Thyroid gland (tissue), 4 donors: ENCODE results near the gene HHAT. TPM values are rescaled to one million over a fixed set of nuclear protein-coding genes. Genes with fewer than 3 reads are reported as not detected.

ENCODE experiments used
- DNase-seq, 2 donors: peaks; one replicate each; pipeline ENCODE4 v3.0.0-alpha.2; 2019
- H3K27ac ChIP-seq, 3 donors: fragments of 200-600 bp; sonication (generic); 1 replicate in 2 of 3; 2 replicates in 1 of 3; pipeline ENCODE4 v1.5.1; 2016 to 2019; ENCODE audit warnings: mild to moderate bottlenecking in 1 of 3, moderate library complexity in 1 of 3
- H3K27me3 ChIP-seq: fragments of 200-600 bp; sonication (generic); one replicate; pipeline ENCODE4 v1.5.1; 2019
- H3K36me3 ChIP-seq, 2 donors: fragments of 200-600 bp; sonication (generic); one replicate each; pipeline ENCODE4 v1.5.1; 2016 to 2019
- H3K4me1 ChIP-seq, 2 donors: fragments of 200-600 bp; sonication (generic); one replicate each; pipeline ENCODE4 v1.5.1; 2017 to 2019
- H3K4me3 ChIP-seq, 3 donors: fragments of 200-600 bp; sonication (generic); replicated peaks in 1 of 3; 1 replicate in 2 of 3; 2 replicates in 1 of 3; pipeline ENCODE4 v1.5.1; 2016; ENCODE audit warnings: mild to moderate bottlenecking in 1 of 3
- H3K9me3 ChIP-seq: fragments of 200-600 bp; sonication (generic); one replicate; pipeline ENCODE4 v1.5.1; 2017
- CTCF ChIP-seq, 6 experiments: fragments of 200-600 bp in 3 of 6; fragments of 450-650 bp in 3 of 6; sonication (generic) in 3 of 6; IDR thresholded peaks; one replicate each; pipeline ENCODE4 v1.5.1; 2016 to 2019; ENCODE audit warnings: antibody characterized with exemption in 6 of 6, mild to moderate bottlenecking in 2 of 6, inconsistent platforms in 1 of 6, moderate library complexity in 1 of 6
- POLR2A ChIP-seq, 2 donors: fragments of 450-650 bp; IDR thresholded peaks; one replicate each; pipeline ENCODE4 v1.6.1; 2017; ENCODE audit warnings: antibody characterized with exemption in 2 of 2, mild to moderate bottlenecking in 2 of 2, moderate library complexity in 1 of 2
- WGBS, 2 donors: methylation state at CpG; one replicate each; pipeline ENCODE4 v1.1.5; 2017; 5-methylcytosine and 5-hydroxymethylcytosine counted together
- intact Hi-C: fragments of 100-400 bp; cut with DNase I; formaldehyde crosslinking; loops from one replicate; pipeline ENCODE4 v1.15.1; 2023
- total RNA-seq, 4 donors: library from RNA; depleted of rRNA; stranded (reverse); fragments of >200 nt; gene quantifications; one replicate each; pipeline ENCODE4 v1.2.3, GENCODE V29; 2016

Gene HHAT
- total RNA-seq: 10 to 100 TPM in 3 of 4 donors, 1 to 10 TPM in 1; 7.9 to 15.9 (median 10.5) TPM

GRCh38 chr1:210328746-210329503 is at the start of gene HHAT:
Gene HHAT (plus strand): TSS chr1:210328902. CDS start chr1:210348976, 20,074 bp downstream.
- whole genome bisulfite sequencing, 2 donors: 0% methylated on average over 53 to 63 of the region's 89 CpGs
- Histone ChIP-seq H3K4me3 (peak within 1 kb of the TSS; percentile 60 to 84 (median 73)), H3K9me3 (no peaks in the 10 kb centered on the region), H3K36me3 (no peaks in the 10 kb centered on the region), H3K27ac (peak within 1 kb of the TSS; percentile 86 to 95 (median 93)), H3K27me3 (no peaks in the 10 kb centered on the region), H3K4me1 (peaks cover 6 to 18% of the 10 kb centered on the region in 2 donors)
- intact Hi-C loops: no loop called here
- peak; percentile 79 to 85 for DNase-seq
- TF ChIP-seq CTCF (IDR thresholded peaks at IDR 0.05) (peak in 1 of 6 experiments; percentile 19), POLR2A (IDR thresholded peaks at IDR 0.05) (peak in 1 of 2 donors; percentile 76)

- TF ChIP-seq CTCF (IDR thresholded peaks at IDR 0.05) (no peak), POLR2A (IDR thresholded peaks at IDR 0.05) (no peak)
- H3K4me3 ChIP-seq: no peak overlapping the region
- H3K36me3 ChIP-seq: no peaks in the 10 kb centered on the region
- intact Hi-C loops: no loop called here
- H3K27ac ChIP-seq: no peak overlapping the region
- DNase-seq: no peak
- no peaks in the 10 kb centered on the region for H3K4me1 ChIP-seq
- no peaks in the 10 kb centered on the region for H3K27me3 ChIP-seq
- no peaks in the 10 kb centered on the region for H3K9me3 ChIP-seq
- 79 to 85% methylated on average over 5 of the region's 5 CpGs for WGBS, 2 donors
Measured at GRCh38 chr1:210280221-210280620, 48.5 kb upstream of the HHAT start.

GRCh38 chr1:210288116-210288515 is 40.6 kb upstream of the HHAT start:
- no peaks in the 10 kb centered on the region for H3K27me3 ChIP-seq
- TF ChIP-seq POLR2A (IDR thresholded peaks at IDR 0.05) (no peak), CTCF (IDR thresholded peaks at IDR 0.05) (no peak)
- H3K27ac ChIP-seq: no peak overlapping the region
- H3K36me3 ChIP-seq: no peaks in the 10 kb centered on the region
- intact Hi-C loops: no loop called here
- no peaks in the 10 kb centered on the region for H3K9me3 ChIP-seq
- H3K4me1 ChIP-seq: peaks cover 9 to 14% of the 10 kb centered on the region in 2 donors
- WGBS, 2 donors: 77 to 88% methylated on average over 4 of the region's 4 CpGs
- DNase-seq: no peak
- no peak overlapping the region for H3K4me3 ChIP-seq

- H3K4me1 ChIP-seq: peaks cover 15 to 17% of the 10 kb centered on the region in 2 donors
- no peak for DNase-seq
- no peak overlapping the region for H3K27ac ChIP-seq
- H3K36me3 ChIP-seq: no peaks in the 10 kb centered on the region
- 88 to 90% methylated on average over 4 of the region's 4 CpGs for WGBS, 2 donors
- H3K27me3 ChIP-seq: no peaks in the 10 kb centered on the region
- intact Hi-C loops: no loop called here
- H3K4me3 ChIP-seq: no peak overlapping the region
- no peaks in the 10 kb centered on the region for H3K9me3 ChIP-seq
- TF ChIP-seq POLR2A (IDR thresholded peaks at IDR 0.05): no peak
- no peak for TF ChIP-seq CTCF (IDR thresholded peaks at IDR 0.05)
Measured at GRCh38 chr1:210289248-210289647, 39.5 kb upstream of the HHAT start.

GRCh38 chr1:210291081-210291764 is 37.5 kb upstream of the HHAT start:
- no peak for DNase-seq
- Histone ChIP-seq H3K36me3 (no peaks in the 10 kb centered on the region), H3K9me3 (no peaks in the 10 kb centered on the region), H3K4me3 (no peak overlapping the region), H3K27me3 (no peaks in the 10 kb centered on the region), H3K4me1 (peaks cover 15 to 23% of the 10 kb centered on the region in 2 donors), H3K27ac (no peak overlapping the region)
- intact Hi-C loops: no loop called here
- TF ChIP-seq CTCF (IDR thresholded peaks at IDR 0.05) (no peak), POLR2A (IDR thresholded peaks at IDR 0.05) (no peak)
- 64 to 65% methylated on average over 8 of the region's 8 CpGs for WGBS, 2 donors
